GM15510 (cell line): Measurements from ENCODE around the gene ABHD16B.

Experiments
- POLR2A ChIP-seq: IDR thresholded peaks from 3 replicates; pipeline ENCODE4 v1.6.1; 2011; ENCODE audit warnings: borderline replicate concordance; ENCODE audit not compliant: insufficient read length; ENCODE audit errors: extremely low read depth

Gene ABHD16B

GRCh38 chr20:63878899-63879663 is 17.8 kb downstream of the ABHD16B start:
- TF ChIP-seq POLR2A: no peak

GRCh38 chr20:63881451-63882226 is 20.3 kb downstream of the ABHD16B start:
- TF ChIP-seq POLR2A: no peak

GRCh38 chr20:63882257-63883200 is 21.2 kb downstream of the ABHD16B start:
- no peak for TF ChIP-seq POLR2A

- no peak for TF ChIP-seq POLR2A
Measured at GRCh38 chr20:63883201-63883593, 21.9 kb downstream of the ABHD16B start.

- TF ChIP-seq POLR2A: no peak
Measured at GRCh38 chr20:63884506-63885263, 23.4 kb downstream of the ABHD16B start.

- TF ChIP-seq POLR2A: no peak
Measured at GRCh38 chr20:63885264-63886053, 24.2 kb downstream of the ABHD16B start.

- no peak for TF ChIP-seq POLR2A
Measured at GRCh38 chr20:63886054-63886419, 24.7 kb downstream of the ABHD16B start.

- no peak for TF ChIP-seq POLR2A
Measured at GRCh38 chr20:63886921-63887320, 25.6 kb downstream of the ABHD16B start.

GRCh38 chr20:63889241-63890200 is 28.2 kb downstream of the ABHD16B start:
- no peak for TF ChIP-seq POLR2A

GRCh38 chr20:63890201-63890576 is 28.9 kb downstream of the ABHD16B start:
- TF ChIP-seq POLR2A: no peak

GRCh38 chr20:63890616-63891015 is 29.3 kb downstream of the ABHD16B start:
- no peak for TF ChIP-seq POLR2A

- no peak for TF ChIP-seq POLR2A
Measured at GRCh38 chr20:63891061-63892002, 30.0 kb downstream of the ABHD16B start.

- no peak for TF ChIP-seq POLR2A
Measured at GRCh38 chr20:63892402-63892801, 31.1 kb downstream of the ABHD16B start.
